HL-60 (cell line): ENCODE measurements around the gene SEC24A.

ENCODE experiments used
- CTCF ChIP-seq: IDR thresholded peaks from one replicate; pipeline ENCODE4 v1.5.1; 2011; ENCODE audit warnings: low read length, control low read depth, inconsistent platforms; ENCODE audit not compliant: insufficient read depth
- GABPA ChIP-seq: IDR thresholded peaks from 2 replicates; pipeline ENCODE4 v1.6.1; 2012; ENCODE audit warnings: low read depth
- SPI1 ChIP-seq: IDR thresholded peaks from 2 replicates; pipeline ENCODE4 v1.6.1; 2012; ENCODE audit warnings: low read depth, mild to moderate bottlenecking, borderline replicate concordance

DNA sequence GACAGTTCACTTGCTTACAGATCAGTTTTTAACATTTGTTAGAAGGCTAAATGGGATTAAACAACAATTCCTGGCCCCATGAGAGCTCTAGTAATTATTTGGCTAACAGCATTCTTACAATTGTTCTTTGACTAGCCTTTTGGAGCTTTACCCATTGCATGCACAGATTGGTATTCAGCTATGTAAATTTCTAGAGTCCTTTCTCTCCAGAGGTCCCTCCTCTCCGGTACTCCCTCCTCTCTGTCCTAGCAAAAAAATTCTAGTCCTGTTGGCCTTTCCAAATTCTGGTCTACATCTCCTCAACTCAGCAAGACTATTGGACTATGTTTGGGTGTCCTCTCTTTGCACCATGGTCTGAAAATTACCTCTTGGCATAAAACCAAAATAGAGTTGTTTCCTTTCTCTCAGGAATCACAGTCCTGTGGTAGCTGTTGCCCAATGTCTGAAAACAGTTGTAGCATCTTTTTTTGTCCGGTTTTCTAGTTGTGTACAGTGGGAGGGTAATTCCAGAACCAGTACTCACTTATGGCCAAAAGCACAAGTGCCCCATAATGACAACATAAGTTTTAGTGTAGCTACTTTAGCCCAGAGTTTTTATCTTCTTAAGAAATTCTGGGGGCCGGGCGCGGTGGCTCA lies 34.0 kb upstream of the SEC24A start:
- TF ChIP-seq CTCF (no peak), SPI1 (no peak), GABPA (no peak)
